ENCODE results near the gene FLG. TPM values are rescaled to one million over a fixed set of nuclear protein-coding genes. Genes with fewer than 3 reads are reported as not detected.
A peak's percentile ranks its signal among the peaks of the same experiment; 100 is the strongest.

The FLG gene
- total and polyA plus RNA-seq, 10 of the 15 experiments (the other 5 are each of a cell fraction or from before 2014, with no cell fraction given): not detected

DNA sequence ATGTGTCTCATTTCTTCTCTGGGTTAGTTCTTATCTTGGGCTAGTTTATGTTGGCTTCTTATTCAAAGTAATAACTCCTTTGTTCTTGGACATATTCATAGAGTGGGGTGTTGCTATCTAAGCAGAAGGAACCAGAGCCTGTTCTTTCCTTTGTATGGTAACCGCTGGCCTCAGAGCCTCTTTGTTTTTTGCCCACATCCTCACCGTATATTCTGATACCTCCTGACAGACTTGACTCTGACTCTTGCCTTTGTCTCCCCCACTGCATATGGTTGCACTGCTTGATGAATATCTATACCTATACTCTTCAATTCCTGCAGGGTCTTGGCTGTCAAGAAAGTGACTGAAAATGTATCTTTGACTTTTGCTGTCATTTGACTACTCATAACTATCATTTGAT is 24.6 kb upstream of the FLG start (continued):
- TF ChIP-seq, protein P1, sequence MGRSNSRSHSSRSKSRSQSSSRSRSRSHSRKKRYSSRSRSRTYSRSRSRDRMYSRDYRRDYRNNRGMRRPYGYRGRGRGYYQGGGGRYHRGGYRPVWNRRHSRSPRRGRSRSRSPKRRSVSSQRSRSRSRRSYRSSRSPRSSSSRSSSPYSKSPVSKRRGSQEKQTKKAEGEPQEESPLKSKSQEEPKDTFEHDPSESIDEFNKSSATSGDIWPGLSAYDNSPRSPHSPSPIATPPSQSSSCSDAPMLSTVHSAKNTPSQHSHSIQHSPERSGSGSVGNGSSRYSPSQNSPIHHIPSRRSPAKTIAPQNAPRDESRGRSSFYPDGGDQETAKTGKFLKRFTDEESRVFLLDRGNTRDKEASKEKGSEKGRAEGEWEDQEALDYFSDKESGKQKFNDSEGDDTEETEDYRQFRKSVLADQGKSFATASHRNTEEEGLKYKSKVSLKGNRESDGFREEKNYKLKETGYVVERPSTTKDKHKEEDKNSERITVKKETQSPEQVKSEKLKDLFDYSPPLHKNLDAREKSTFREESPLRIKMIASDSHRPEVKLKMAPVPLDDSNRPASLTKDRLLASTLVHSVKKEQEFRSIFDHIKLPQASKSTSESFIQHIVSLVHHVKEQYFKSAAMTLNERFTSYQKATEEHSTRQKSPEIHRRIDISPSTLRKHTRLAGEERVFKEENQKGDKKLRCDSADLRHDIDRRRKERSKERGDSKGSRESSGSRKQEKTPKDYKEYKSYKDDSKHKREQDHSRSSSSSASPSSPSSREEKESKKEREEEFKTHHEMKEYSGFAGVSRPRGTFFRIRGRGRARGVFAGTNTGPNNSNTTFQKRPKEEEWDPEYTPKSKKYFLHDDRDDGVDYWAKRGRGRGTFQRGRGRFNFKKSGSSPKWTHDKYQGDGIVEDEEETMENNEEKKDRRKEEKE (IDR thresholded peaks at IDR 0.05): no peak
- TF ChIP-seq SREBF1 (IDR thresholded peaks at IDR 0.05; ENCODE audit: low read length) (no peak), ZNF24 (IDR thresholded peaks at IDR 0.05) (no peak), PAX8 (IDR thresholded peaks at IDR 0.05) (no peak), MXI1 (IDR thresholded peaks at IDR 0.05; ENCODE audit: low read depth, low read length) (no peak), NR2F1 (conservative IDR thresholded peaks at IDR 0.05) (no peak)
- TF ChIP-seq, protein P2, sequence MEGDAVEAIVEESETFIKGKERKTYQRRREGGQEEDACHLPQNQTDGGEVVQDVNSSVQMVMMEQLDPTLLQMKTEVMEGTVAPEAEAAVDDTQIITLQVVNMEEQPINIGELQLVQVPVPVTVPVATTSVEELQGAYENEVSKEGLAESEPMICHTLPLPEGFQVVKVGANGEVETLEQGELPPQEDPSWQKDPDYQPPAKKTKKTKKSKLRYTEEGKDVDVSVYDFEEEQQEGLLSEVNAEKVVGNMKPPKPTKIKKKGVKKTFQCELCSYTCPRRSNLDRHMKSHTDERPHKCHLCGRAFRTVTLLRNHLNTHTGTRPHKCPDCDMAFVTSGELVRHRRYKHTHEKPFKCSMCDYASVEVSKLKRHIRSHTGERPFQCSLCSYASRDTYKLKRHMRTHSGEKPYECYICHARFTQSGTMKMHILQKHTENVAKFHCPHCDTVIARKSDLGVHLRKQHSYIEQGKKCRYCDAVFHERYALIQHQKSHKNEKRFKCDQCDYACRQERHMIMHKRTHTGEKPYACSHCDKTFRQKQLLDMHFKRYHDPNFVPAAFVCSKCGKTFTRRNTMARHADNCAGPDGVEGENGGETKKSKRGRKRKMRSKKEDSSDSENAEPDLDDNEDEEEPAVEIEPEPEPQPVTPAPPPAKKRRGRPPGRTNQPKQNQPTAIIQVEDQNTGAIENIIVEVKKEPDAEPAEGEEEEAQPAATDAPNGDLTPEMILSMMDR (IDR thresholded peaks at IDR 0.05 in 2 of 3, conservative IDR thresholded peaks at IDR 0.05 in 1 of 3; ENCODE audit: control insufficient read depth in 2 of 3, extremely low read depth in 1 of 3, insufficient read depth in 1 of 3, low read depth in 3 of 3, low read length in 3 of 3): no peak

DNA sequence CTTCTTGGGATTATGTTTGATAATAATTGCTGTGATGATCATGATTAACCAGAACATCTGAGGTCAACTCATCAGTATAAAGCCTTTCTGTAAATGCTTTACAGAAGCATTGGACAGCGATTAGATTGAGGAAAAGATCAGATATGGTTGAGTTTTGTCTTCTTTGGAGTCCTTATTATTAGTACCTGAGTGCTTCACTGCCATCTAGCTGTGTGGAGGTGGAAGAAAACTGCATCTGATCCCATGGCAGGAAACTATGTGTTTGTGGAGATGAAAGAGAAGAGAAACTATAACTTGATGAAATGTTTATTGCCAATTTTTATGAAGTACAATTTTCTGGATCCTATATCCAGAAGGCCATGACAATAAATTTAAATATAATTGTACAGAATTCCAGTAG is 23.4 kb upstream of the FLG start:
- ChIA-PET SMC1A (ENCODE audit: uncharacterized antibody, unreplicated experiment) (interaction anchor here (1.6 to 2.3 kb wide), 2 partner anchors 100 to 110 kb away, joined by 4 to 25 read pairs; no protein-coding TSS in a partner anchor), CTCF (interaction anchor here (0.6 to 2.7 kb wide), 15 partner anchors 8 to 300 kb away, joined by 4 to 66 read pairs (median 5); partner anchors contain the start of gene FLG2), RAD21 (ENCODE audit: unreplicated experiment) (interaction anchor here (1.3 to 2.6 kb wide), 2 partner anchors 111 to 381 kb away, joined by 3 to 21 read pairs; no protein-coding TSS in a partner anchor), POLR2A (no interaction called here)
- intact Hi-C loops (cut with micrococcal nuclease; ENCODE audit: unreplicated experiment) (loop anchor here (5.0 to 10.0 kb wide), 2 partner anchors 161 to 294 kb away; no protein-coding TSS in a partner anchor), in situ Hi-C loops (cut with MboI) (no loop called here)
- H3K27me3 ChIP-seq (replicated peaks in 1 of 2; ENCODE audit: control insufficient read depth in 2 of 2, insufficient read depth in 2 of 2, low read length in 1 of 2): no peaks in the 10 kb centered on the region
- H3K4me2 ChIP-seq (ENCODE audit: control insufficient read depth, insufficient read depth): no peak overlapping the region
- FAIRE-seq (no peak), ATAC-seq (no peak), DNase-seq (ENCODE audit: low read depth, low spot score) (no peak)
- H4K20me1 ChIP-seq (ENCODE audit: control insufficient read depth, insufficient read depth): no peaks in the 10 kb centered on the region
- H3K4me1 ChIP-seq (ENCODE audit: control insufficient read depth, insufficient read depth, low read length): no peaks in the 10 kb centered on the region
- no peaks in the 10 kb centered on the region for H3K9me3 ChIP-seq (replicated peaks; ENCODE audit: control insufficient read depth, insufficient read depth, low read length)
- H3K9ac ChIP-seq (ENCODE audit: control insufficient read depth, insufficient read depth, low read length): no peak overlapping the region
- H3K4me3 ChIP-seq: no peak overlapping the region
- H3K36me3 ChIP-seq (ENCODE audit: control insufficient read depth in 2 of 2, insufficient read depth in 2 of 2, low read length in 1 of 2): no peaks in the 10 kb centered on the region
- TF ChIP-seq RAD21 (IDR thresholded peaks at IDR 0.05; ENCODE audit: insufficient read depth, low read depth, low read length) (0 out of 2 replicates have a peak, but pooled peaks have one; percentile 5), HDGF (IDR thresholded peaks at IDR 0.05) (no peak), KAT2A (conservative IDR thresholded peaks at IDR 0.05; ENCODE audit: control insufficient read depth, low read depth, low read length) (no peak), TBL1XR1 (IDR thresholded peaks at IDR 0.05; ENCODE audit: low read depth, low read length) (no peak), SIX5 (IDR thresholded peaks at IDR 0.05; ENCODE audit: low read depth, low read length, severe bottlenecking) (no peak), ZBED1 (IDR thresholded peaks at IDR 0.05; ENCODE audit: borderline replicate concordance) (no peak)
- TF ChIP-seq, protein P3, sequence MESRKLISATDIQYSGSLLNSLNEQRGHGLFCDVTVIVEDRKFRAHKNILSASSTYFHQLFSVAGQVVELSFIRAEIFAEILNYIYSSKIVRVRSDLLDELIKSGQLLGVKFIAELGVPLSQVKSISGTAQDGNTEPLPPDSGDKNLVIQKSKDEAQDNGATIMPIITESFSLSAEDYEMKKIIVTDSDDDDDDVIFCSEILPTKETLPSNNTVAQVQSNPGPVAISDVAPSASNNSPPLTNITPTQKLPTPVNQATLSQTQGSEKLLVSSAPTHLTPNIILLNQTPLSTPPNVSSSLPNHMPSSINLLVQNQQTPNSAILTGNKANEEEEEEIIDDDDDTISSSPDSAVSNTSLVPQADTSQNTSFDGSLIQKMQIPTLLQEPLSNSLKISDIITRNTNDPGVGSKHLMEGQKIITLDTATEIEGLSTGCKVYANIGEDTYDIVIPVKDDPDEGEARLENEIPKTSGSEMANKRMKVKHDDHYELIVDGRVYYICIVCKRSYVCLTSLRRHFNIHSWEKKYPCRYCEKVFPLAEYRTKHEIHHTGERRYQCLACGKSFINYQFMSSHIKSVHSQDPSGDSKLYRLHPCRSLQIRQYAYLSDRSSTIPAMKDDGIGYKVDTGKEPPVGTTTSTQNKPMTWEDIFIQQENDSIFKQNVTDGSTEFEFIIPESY (IDR thresholded peaks at IDR 0.05): no peak
- TF ChIP-seq, protein P2 (IDR thresholded peaks at IDR 0.05 in 2 of 3, conservative IDR thresholded peaks at IDR 0.05 in 1 of 3; ENCODE audit: control insufficient read depth in 2 of 3, extremely low read depth in 1 of 3, insufficient read depth in 1 of 3, low read depth in 3 of 3, low read length in 3 of 3): peak in 2 of 3 experiments; percentile 14 to 17; a peak in 2 of 6 replicates
- WGBS (ENCODE audit: insufficient coverage, insufficient replicate concordance, low lambda C conversion rate, missing lambda C conversion rate): 0% methylated on average over 1 of the region's 1 CpG
- no peak overlapping the region for H2AFZ ChIP-seq (ENCODE audit: control insufficient read depth, low read depth, low read length)
- no peak overlapping the region for H3K27ac ChIP-seq (ENCODE audit: control insufficient read depth, insufficient read depth)
- BruUV-seq (replicated peaks): no TSS peak
- H3K79me2 ChIP-seq (ENCODE audit: control insufficient read depth, insufficient read depth, low read length): no peaks in the 10 kb centered on the region
